SU-DHL-6 (cell line): ENCODE measurements around the gene TKTL2.

Experiments
- EZH2phosphoT487 ChIP-seq: fragments of 200-600 bp; sonication (generic), shearing (Covaris generic); conservative IDR thresholded peaks from 2 replicates; pipeline ENCODE4 v1.6.1; 2018; ENCODE audit warnings: mild to moderate bottlenecking, antibody characterized with exemption, low read length, moderate library complexity, mixed read lengths
- TF ChIP-seq, protein P1 (sequence below): fragments of 200-600 bp; sonication (generic); IDR thresholded peaks from one replicate; pipeline ENCODE4 v1.5.1; 2017; ENCODE audit warnings: antibody characterized with exemption, mild to moderate bottlenecking, low read length, moderate library complexity; ENCODE audit not compliant: insufficient read depth, poor library complexity, severe bottlenecking

DNA sequence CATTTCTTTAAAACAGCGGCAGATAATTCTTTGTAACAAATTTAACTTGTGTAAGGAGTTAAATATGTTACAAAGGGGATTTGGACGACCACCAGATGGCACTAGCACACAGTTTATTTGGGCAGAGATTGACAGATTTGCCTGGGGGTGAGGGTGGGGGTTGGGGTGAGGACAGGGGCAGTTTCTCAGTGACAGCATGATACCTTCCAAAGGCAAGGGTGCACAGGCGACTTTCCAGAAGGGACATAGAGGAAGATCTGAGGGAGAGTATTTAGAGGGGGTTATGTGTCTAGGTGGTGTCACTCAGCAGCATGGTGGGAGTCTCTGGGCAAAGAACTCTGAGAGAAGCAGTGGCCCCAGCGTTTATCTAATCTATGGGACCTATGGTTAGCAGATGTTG lies 11.4 kb upstream of the TKTL2 start:
- no peak for TF ChIP-seq EZH2phosphoT487
- TF ChIP-seq, protein P1, sequence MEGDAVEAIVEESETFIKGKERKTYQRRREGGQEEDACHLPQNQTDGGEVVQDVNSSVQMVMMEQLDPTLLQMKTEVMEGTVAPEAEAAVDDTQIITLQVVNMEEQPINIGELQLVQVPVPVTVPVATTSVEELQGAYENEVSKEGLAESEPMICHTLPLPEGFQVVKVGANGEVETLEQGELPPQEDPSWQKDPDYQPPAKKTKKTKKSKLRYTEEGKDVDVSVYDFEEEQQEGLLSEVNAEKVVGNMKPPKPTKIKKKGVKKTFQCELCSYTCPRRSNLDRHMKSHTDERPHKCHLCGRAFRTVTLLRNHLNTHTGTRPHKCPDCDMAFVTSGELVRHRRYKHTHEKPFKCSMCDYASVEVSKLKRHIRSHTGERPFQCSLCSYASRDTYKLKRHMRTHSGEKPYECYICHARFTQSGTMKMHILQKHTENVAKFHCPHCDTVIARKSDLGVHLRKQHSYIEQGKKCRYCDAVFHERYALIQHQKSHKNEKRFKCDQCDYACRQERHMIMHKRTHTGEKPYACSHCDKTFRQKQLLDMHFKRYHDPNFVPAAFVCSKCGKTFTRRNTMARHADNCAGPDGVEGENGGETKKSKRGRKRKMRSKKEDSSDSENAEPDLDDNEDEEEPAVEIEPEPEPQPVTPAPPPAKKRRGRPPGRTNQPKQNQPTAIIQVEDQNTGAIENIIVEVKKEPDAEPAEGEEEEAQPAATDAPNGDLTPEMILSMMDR = peak; percentile 81
